HL-60 (cell line): ENCODE data around the gene ERCC2.

Experiments used
- DNase-seq, 2 experiments: peaks; one replicate each; pipeline ENCODE4 v3.0.0-alpha.2; 2010 to 2020; ENCODE audit warnings: low read depth in 1 of 2, low spot score in 1 of 2
- H3K27ac ChIP-seq: fragments of 250-450 bp; sonication (Bioruptor Pico); replicated peaks from 2 replicates; pipeline ENCODE4 v1.5.1; 2020; ENCODE audit warnings: mild to moderate bottlenecking, moderate library complexity
- H3K27me3 ChIP-seq: fragments of 250-450 bp; sonication (Bioruptor Pico); 2 replicates; pipeline ENCODE4 v1.5.1; 2021; ENCODE audit warnings: mild to moderate bottlenecking, moderate library complexity; ENCODE audit not compliant: insufficient read depth, poor library complexity, severe bottlenecking
- H3K4me3 ChIP-seq: replicated peaks from 2 replicates; pipeline ENCODE4 v1.5.1; 2011; ENCODE audit warnings: mild to moderate bottlenecking, control low read depth, low read length; ENCODE audit not compliant: insufficient read depth
- CTCF ChIP-seq: IDR thresholded peaks from one replicate; pipeline ENCODE4 v1.5.1; 2011; ENCODE audit warnings: low read length, control low read depth, inconsistent platforms; ENCODE audit not compliant: insufficient read depth
- GABPA ChIP-seq: IDR thresholded peaks from 2 replicates; pipeline ENCODE4 v1.6.1; 2012; ENCODE audit warnings: low read depth
- POLR2AphosphoS5 ChIP-seq: IDR thresholded peaks from 2 replicates; pipeline ENCODE4 v1.6.1; 2012; ENCODE audit warnings: low read depth
- REST ChIP-seq: IDR thresholded peaks from 2 replicates; pipeline ENCODE4 v1.6.1; 2012; ENCODE audit warnings: low read depth; ENCODE audit not compliant: insufficient replicate concordance
- SPI1 ChIP-seq: IDR thresholded peaks from 2 replicates; pipeline ENCODE4 v1.6.1; 2012; ENCODE audit warnings: low read depth, mild to moderate bottlenecking, borderline replicate concordance

The ERCC2 gene

DNA sequence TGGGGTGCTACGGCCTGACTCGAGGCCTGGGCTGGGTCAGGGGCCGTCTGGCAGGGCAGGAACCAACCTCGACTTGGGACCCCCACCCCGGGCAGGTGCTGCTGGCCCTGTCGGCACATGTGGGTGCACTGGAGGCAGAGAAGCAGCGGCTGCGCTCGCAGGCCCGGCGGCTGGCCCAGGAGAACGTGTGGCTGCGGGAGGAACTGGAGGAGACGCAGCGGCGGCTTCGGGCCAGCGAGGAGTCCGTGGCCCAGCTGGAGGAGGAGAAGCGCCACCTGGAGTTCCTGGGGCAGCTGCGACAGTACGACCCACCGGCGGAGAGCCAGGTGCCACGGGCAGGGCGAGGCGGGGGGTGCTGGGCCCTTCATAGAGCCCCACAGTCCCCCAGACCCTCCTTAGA, 23.9 kb downstream of the ERCC2 start:
- Histone ChIP-seq H3K27me3 (peaks cover 15% of the 10 kb centered on the region), H3K4me3 (no peak overlapping the region), H3K27ac (no peak overlapping the region)
- TF ChIP-seq REST (no peak), POLR2AphosphoS5 (no peak), SPI1 (no peak), CTCF (no peak), GABPA (no peak)
- DNase-seq: no peak

GRCh38 chr19:45345506-45345860, 24.9 kb downstream of the ERCC2 start:
- no peak overlapping the region for H3K27ac ChIP-seq
- TF ChIP-seq SPI1 (no peak), REST (no peak), GABPA (no peak)
- DNase-seq: no peak
- H3K4me3 ChIP-seq: no peak overlapping the region
- H3K27me3 ChIP-seq: peaks cover 15% of the 10 kb centered on the region

DNA sequence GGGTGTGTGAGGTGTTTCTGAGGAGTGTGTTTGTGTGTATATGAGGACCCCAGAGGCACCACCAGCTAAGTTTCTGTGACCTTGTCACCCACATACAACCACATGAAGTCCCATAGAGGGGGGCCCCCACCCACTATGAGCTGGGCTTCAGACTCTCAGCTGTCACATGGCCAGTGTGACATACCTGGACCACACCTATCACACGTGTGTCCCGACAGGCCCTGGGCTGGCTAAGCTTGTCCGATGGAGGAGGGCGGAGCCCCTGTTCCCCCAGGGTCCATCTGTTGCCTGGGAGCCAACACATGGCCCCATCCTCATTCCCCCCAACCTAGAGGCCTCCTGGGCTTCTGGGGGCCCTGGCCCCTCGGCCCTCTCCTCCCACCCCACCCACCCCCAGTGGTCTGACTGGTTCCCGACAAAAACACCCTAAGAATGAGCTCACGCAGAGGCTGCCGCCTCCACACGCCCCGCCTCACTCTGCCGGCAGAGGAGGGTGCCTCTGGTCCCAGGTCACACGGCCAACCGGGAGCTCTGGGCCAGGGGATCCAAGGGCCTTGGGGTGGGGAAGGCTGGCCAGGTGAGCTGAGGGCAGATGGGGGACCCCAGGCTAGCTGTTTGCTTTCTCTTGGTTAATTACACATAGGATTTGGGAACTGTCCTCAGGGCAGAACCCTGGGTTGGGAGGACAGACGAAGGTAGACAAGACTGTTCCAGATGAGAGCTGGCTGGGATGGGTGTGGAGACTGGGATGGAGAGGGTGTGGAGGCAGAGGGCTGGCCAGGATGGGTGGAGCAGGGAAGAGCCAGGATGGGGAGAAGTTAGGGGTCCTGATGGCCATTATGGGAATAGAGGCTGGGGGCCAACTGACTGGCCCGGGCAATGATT, 25.5 kb downstream of the ERCC2 start:
- H3K4me3 ChIP-seq: no peak overlapping the region
- no peak for DNase-seq
- no peak for TF ChIP-seq CTCF
- TF ChIP-seq SPI1: no peak
- no peak overlapping the region for H3K27ac ChIP-seq
- peaks cover 15% of the 10 kb centered on the region for H3K27me3 ChIP-seq

GRCh38 chr19:45342911-45343310, 27.5 kb downstream of the ERCC2 start:
- Histone ChIP-seq H3K27me3 (peaks cover 15% of the 10 kb centered on the region), H3K4me3 (no peak overlapping the region), H3K27ac (no peak overlapping the region)
- DNase-seq: no peak
- TF ChIP-seq GABPA: no peak
- no peak for TF ChIP-seq SPI1
- TF ChIP-seq POLR2AphosphoS5: no peak
- TF ChIP-seq CTCF: no peak
- no peak for TF ChIP-seq REST
